ENCODE data around the gene OR4B1.

GRCh38 chr11:48167380-48167779, 49.2 kb upstream of the OR4B1 start:
- TF ChIP-seq EZH2 (IDR thresholded peaks at IDR 0.05; ENCODE audit: borderline replicate concordance, low read length) (no peak), CTCF (IDR thresholded peaks at IDR 0.05; ENCODE audit: low read length) (no peak)
